Spinal cord (tissue), 10 donors: Measurements from ENCODE around the gene CARHSP1. TPM values are rescaled to one million over a fixed set of nuclear protein-coding genes. Genes with fewer than 3 reads are reported as not detected.

Experiments
- DNase-seq, 6 donors: peaks; one replicate each; pipeline versions ENCODE4 v3.0.0 to v3.0.0-alpha.2; 2013 to 2015; ENCODE audit warnings: low spot score in 6 of 6, low read depth in 4 of 6
- H3K27ac ChIP-seq: one replicate; pipeline ENCODE4 v1.5.1; 2013; ENCODE audit warnings: low read depth, low read length, control low read depth
- H3K27me3 ChIP-seq: one replicate; pipeline ENCODE4 v1.6.1; 2013; ENCODE audit warnings: low read length; ENCODE audit not compliant: control insufficient read depth, insufficient read depth
- H3K36me3 ChIP-seq: one replicate; pipeline ENCODE4 v1.6.1; 2013; ENCODE audit warnings: low read length; ENCODE audit not compliant: control insufficient read depth, insufficient read depth
- H3K4me1 ChIP-seq: one replicate; pipeline ENCODE4 v1.6.1; 2013; ENCODE audit warnings: low read length; ENCODE audit not compliant: control insufficient read depth, insufficient read depth
- H3K4me3 ChIP-seq: one replicate; pipeline ENCODE4 v1.5.1; 2013; ENCODE audit warnings: low read depth, low read length, control low read depth
- H3K9me3 ChIP-seq: one replicate; pipeline ENCODE4 v1.6.1; 2013; ENCODE audit warnings: low read length; ENCODE audit not compliant: control insufficient read depth, insufficient read depth
- WGBS: methylation state at CpG from one replicate; pipeline ENCODE4 v1.1.5; 2013; ENCODE audit warnings: missing lambda C conversion rate; ENCODE audit not compliant: insufficient coverage; 5-methylcytosine and 5-hydroxymethylcytosine counted together
- polyA plus RNA-seq, 2 donors: library from polyadenylated mRNA; unstranded; fragments of 120-200 nt; gene quantifications; one replicate each; pipeline ENCODE4 v1.2.1, GENCODE V29; 2013; ENCODE audit not compliant: insufficient read length in 2 of 2
- total RNA-seq, 2 donors: library from RNA; depleted of rRNA in 1 of 2; stranded (reverse); fragments of 120-200 nt in 1 of 2; fragments of >200 nt in 1 of 2; gene quantifications; one replicate each; pipeline versions ENCODE4 v1.2.3 to v1.2.4, GENCODE V29; 2013 to 2014
- donor health status: healthy.

Gene CARHSP1
- total and polyA plus RNA-seq, 4 donors: 42.0 to 95.8 (median 75.1) TPM

DNA sequence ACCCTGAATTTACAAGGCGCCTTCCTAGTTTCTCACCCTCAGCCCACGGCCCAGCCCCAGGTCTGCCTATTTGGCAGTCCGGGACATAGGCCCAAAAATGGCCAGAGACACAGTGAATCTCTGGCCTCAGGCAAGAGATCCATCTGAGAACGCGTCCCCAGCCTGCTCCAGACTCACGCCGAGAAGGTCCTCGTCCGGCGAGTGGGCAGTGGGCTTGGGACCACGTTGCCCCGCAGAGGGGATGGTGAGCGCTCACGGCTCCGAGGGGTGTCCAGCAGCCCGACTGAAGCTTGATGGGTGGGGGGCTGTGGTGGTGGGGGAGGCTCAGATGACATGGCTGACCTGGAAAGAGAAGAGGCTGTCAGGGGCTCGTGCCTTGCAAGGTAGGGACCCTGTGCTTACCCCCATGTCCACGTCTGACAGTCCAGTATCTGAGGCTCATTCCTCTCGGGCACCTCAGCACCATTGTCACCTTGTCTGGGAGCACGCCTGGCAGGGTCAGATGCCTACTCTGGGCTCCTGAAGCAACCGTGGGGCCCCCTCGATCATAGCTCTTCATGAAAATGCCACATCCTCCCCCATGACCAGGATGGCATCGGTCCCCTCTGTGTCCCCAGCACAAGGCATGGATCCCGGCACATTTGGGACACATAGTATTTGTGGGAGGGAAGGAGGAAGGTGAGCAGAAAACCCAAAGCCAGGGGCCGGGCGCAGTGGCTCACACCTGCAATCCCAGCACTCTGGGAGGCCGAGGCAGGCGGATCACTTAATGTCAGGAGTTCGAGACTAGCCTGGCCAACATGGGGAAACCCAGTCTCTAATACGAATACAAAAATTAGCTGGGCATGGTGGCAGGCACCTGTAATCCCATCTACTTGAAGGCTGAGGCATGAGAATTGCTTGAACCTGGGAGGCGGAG is 9.6 kb downstream of the CARHSP1 start:
- Histone ChIP-seq H3K27ac (no peak overlapping the region), H3K4me1 (peaks cover 27% of the 10 kb centered on the region), H3K9me3 (no peaks in the 10 kb centered on the region), H3K27me3 (no peaks in the 10 kb centered on the region), H3K36me3 (peaks cover 66% of the 10 kb centered on the region), H3K4me3 (no peak overlapping the region)
- DNase-seq: no peak
- 94% methylated on average over 29 of the region's 31 CpGs for WGBS

DNA sequence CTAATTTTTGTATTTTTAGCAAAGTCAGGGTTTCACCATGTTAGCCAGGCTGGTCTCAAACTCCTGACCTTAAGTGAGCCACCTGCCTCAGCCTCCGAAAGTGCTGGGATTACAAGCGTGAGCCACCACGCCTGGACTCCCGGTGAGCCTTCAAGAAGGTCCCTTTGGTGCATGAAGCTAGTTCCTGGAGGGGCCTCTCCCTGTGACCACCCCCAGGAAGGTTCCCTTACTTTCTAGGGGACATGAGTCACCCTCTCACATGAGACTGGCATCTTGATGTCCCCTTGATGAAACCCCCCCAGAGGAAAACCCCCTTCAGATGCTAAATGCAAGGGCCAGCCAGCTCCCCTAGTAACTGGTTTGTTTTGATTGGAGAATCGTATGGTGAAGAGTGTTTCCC is 12.8 kb downstream of the CARHSP1 start:
- Histone ChIP-seq H3K9me3 (no peaks in the 10 kb centered on the region), H3K36me3 (peaks cover 79% of the 10 kb centered on the region), H3K27me3 (no peaks in the 10 kb centered on the region), H3K27ac (no peak overlapping the region), H3K4me1 (no peaks in the 10 kb centered on the region), H3K4me3 (no peak overlapping the region)
- DNase-seq: no peak
- WGBS: 97% methylated on average over 3 of the region's 5 CpGs

DNA sequence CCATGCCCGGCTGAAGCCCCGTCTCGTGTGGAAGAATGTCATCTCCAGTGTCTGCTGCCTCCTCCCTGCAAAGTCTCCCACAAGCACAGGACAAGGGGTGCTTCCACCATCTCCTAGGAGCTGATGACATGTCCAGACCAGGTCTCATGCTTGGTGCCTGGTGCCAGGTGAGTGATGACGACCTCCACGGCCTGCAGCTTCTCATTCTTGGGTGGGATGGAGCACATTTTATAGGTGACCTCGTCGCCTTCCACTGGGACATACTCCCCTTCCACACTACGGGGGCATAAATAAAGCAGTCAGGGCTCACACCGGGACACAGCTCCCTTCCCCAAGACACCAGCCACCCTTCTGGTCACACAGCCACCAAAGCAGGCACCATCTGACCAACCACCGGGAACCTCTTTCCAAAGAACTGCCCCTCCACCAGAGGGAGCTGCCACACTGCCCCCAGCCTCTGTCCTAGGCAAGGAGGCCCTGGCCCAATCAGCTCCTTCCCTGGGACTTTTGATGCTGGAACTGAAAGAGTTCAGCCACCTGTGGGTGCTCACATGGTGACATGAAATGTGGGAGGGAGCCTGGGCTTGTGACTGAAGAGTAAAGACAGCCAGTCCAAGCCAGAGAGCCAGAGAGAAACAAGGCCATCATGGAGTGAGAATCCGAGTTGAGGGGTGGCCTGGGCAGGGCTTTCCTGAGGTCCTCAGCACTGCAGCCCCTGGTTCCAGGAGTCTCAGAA is 13.6 kb downstream of the CARHSP1 start:
- no peak overlapping the region for H3K4me3 ChIP-seq
- H3K27ac ChIP-seq: no peak overlapping the region
- no peaks in the 10 kb centered on the region for H3K4me1 ChIP-seq
- 93% methylated on average over 9 of the region's 11 CpGs for WGBS
- no peaks in the 10 kb centered on the region for H3K27me3 ChIP-seq
- H3K36me3 ChIP-seq: peaks cover 86% of the 10 kb centered on the region
- no peak for DNase-seq
- H3K9me3 ChIP-seq: no peaks in the 10 kb centered on the region

DNA sequence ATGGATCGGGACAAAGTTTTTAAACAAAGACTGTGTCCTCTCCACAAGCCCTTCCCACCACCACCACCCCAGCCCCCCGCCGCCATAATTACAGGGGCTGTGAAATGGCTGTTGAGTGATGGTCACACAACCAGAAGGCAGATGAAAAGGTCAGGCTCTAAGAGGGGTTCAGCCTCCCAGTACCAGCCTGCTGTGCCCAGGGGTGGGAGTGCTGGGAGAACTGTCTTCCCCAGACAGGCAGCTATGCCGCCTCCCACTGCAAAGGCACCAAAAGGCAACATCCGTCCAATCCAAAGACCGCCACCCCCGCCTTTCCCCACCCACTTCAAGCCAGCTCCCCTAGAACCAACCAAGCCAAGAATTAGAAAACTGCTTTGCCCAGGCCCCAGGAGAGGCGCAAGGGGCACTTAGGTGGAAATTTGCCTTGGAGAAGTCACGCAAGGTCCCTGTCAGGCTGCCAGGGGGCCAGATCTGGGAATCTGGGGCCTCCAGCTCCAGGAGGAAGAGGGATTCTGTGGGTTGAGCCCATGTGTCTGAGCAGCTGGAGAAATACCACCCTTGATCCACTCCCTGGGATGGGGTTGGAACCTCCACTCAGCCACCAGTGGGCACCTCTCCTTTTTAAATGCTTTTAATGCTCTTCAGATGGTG is 14.4 kb downstream of the CARHSP1 start:
- H3K4me1 ChIP-seq: no peaks in the 10 kb centered on the region
- DNase-seq: no peak
- no peaks in the 10 kb centered on the region for H3K27me3 ChIP-seq
- peaks cover 87% of the 10 kb centered on the region for H3K36me3 ChIP-seq
- 80% methylated on average over 1 of the region's 9 CpGs for WGBS
- no peak overlapping the region for H3K27ac ChIP-seq
- H3K4me3 ChIP-seq: no peak overlapping the region
- no peaks in the 10 kb centered on the region for H3K9me3 ChIP-seq

DNA sequence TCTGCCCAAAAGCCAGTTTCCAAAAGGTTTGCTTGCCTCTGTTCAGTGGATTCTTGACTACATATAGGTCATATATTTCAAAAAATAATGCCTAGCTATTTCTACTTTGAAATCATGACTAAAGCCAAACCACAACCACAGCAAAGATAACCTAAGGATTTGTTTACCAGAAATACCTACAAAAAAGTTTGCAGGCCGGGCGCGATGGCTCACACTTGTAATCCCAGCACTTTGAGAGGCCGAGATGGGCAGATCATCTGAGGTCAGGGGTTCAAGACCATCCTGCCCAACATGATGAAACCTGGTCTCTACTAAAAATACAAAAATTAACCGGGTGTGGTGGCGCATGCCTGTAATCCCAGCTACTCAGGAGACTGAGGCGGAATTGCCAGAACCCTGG is 15.2 kb downstream of the CARHSP1 start:
- Histone ChIP-seq H3K27me3 (no peaks in the 10 kb centered on the region), H3K9me3 (no peaks in the 10 kb centered on the region), H3K4me1 (no peaks in the 10 kb centered on the region), H3K27ac (no peak overlapping the region), H3K4me3 (no peak overlapping the region), H3K36me3 (peaks cover 86% of the 10 kb centered on the region)
- DNase-seq: no peak
- 93% methylated on average over 6 of the region's 7 CpGs for WGBS

DNA sequence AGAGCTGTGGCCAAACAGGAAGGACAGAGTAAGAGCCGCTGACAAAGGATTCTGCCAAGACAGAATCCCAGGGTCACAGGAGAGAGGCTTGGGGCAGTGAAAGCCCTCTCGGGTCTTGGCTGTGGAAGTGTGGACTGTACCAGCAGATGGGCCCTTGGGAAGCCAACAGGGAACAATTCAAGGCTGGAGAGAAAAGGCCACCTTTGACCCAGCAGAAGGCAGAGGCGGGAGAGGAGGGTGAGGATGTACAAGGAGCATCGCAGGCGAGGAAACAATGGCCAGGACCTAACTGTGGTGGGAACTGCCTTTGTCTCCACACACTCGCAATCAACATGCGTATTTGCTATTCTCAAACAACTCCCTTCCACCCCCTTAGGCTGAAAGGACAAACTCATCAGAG is 15.7 kb downstream of the CARHSP1 start:
- no peak overlapping the region for H3K27ac ChIP-seq
- WGBS: 74% methylated on average over 6 of the region's 7 CpGs
- H3K36me3 ChIP-seq: peaks cover 86% of the 10 kb centered on the region
- no peak for DNase-seq
- H3K4me1 ChIP-seq: no peaks in the 10 kb centered on the region
- no peak overlapping the region for H3K4me3 ChIP-seq
- H3K27me3 ChIP-seq: no peaks in the 10 kb centered on the region
- H3K9me3 ChIP-seq: no peaks in the 10 kb centered on the region

DNA sequence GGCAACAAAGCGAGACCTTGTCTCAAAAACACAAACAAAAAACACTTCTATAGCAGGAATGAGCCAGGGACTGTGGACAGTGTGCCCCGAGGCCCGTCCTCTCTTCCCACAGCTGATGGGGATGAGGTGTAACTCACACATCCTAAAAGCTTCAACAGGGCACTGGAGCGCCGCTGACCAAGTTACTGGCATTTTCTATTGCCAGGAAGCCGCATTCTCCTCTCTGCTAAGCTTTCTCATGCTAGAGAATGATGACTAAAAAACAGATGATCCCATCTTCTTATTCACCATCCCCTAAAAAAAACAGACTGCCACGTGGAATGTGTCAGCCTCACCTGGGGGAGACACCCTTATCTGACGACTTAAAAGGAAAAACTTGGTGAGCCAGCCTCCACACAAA is 16.3 kb downstream of the CARHSP1 start:
- no peaks in the 10 kb centered on the region for H3K9me3 ChIP-seq
- no peak overlapping the region for H3K27ac ChIP-seq
- peaks cover 85% of the 10 kb centered on the region for H3K36me3 ChIP-seq
- H3K27me3 ChIP-seq: no peaks in the 10 kb centered on the region
- H3K4me3 ChIP-seq: no peak overlapping the region
- no peak for DNase-seq
- H3K4me1 ChIP-seq: peaks cover 3% of the 10 kb centered on the region
- 87% methylated on average over 6 of the region's 8 CpGs for WGBS

DNA sequence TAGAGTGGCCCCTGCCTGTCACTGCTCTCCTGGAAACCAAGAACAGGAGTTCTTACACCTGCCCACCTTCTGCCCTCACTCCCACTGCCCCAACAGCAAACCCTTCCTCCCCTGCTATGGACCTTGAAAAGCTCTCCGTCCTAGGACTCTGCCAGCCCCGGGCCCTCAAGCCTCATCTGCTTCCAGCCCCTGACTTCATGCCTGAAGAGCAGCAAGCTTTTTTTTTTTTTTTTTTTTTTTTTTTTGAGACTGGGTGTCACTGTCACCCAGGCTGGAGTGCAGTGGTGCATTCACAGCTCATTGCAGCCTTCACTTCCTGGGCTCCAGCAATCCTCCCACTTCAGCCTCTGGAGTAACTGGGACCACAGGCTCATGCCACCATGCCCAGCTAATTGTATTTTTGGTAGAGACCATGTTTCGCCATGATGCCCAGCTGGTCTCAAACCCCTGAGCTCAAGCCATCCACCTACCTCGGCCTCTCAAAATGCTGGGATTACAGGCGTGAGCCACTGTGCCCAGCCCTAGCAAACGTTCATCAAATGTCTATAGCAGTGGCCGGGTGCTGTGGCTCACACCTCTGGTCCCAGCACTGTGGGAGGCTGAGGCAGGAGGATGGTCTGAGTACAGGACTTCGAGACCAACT is 16.9 kb downstream of the CARHSP1 start:
- 96% methylated on average over 4 of the region's 8 CpGs for WGBS
- H3K36me3 ChIP-seq: peaks cover 81% of the 10 kb centered on the region
- no peaks in the 10 kb centered on the region for H3K27me3 ChIP-seq
- no peak for DNase-seq
- peaks cover 3% of the 10 kb centered on the region for H3K4me1 ChIP-seq
- no peaks in the 10 kb centered on the region for H3K9me3 ChIP-seq
- no peak overlapping the region for H3K4me3 ChIP-seq
- H3K27ac ChIP-seq: no peak overlapping the region

DNA sequence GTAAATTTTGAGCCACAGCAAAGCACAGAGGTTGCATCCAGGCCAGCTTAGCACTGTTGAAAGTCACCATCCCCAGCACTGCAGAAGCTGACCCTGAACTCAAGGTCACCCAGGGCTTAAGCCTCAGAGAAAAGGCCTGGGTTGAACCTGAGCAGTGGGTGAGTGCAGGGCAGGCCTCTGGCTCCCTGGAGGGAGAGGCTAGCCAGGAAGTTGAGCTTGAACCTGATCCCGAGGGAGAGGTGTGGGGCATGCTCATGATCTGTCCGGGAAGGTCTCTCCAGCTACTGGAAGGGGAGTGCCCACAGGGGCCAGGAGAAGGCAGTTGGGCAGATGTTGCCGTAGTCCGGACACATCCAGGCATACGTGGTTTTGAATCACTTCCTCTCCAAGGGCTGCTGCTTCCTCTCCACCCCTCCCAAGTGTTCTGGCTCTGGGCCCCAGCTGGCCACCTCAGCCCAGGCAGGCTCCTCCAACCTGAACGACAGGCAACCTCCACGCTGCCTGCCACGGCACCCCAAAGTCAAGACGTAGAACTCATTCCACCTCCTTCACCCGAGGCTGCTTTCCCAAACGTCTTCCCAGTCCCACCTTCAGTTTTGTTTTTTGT is 18.4 kb downstream of the CARHSP1 start:
- 74% methylated on average over 7 of the region's 11 CpGs for WGBS
- Histone ChIP-seq H3K36me3 (peaks cover 72% of the 10 kb centered on the region), H3K4me3 (no peak overlapping the region), H3K9me3 (no peaks in the 10 kb centered on the region), H3K4me1 (peaks cover 3% of the 10 kb centered on the region), H3K27ac (no peak overlapping the region), H3K27me3 (no peaks in the 10 kb centered on the region)
- no peak for DNase-seq
